GM12891 (cell line): ENCODE data around the gene MND1.

Source experiments
- PAX5 ChIP-seq: IDR thresholded peaks from 2 replicates; pipeline ENCODE4 v1.6.1; 2011; ENCODE audit warnings: low read length, moderate library complexity, mild to moderate bottlenecking; ENCODE audit not compliant: insufficient read depth, severe bottlenecking
- POLR2A ChIP-seq: IDR thresholded peaks from 2 replicates; pipeline ENCODE4 v1.6.1; 2011; ENCODE audit warnings: low read depth, low read length, control low read depth
- POLR2AphosphoS5 ChIP-seq: IDR thresholded peaks from 2 replicates; pipeline ENCODE4 v1.6.1; 2011; ENCODE audit warnings: low read depth, low read length, control low read depth
- POU2F2 ChIP-seq: IDR thresholded peaks from 2 replicates; pipeline ENCODE4 v1.6.1; 2011; ENCODE audit warnings: low read depth, mild to moderate bottlenecking, control low read depth, low read length, moderate library complexity
- SPI1 ChIP-seq: IDR thresholded peaks from 2 replicates; pipeline ENCODE4 v1.6.1; 2011; ENCODE audit warnings: low read depth, low read length, control low read depth
- TAF1 ChIP-seq: IDR thresholded peaks from 2 replicates; pipeline ENCODE4 v1.6.1; 2011; ENCODE audit warnings: low read depth, low read length, control low read depth

DNA sequence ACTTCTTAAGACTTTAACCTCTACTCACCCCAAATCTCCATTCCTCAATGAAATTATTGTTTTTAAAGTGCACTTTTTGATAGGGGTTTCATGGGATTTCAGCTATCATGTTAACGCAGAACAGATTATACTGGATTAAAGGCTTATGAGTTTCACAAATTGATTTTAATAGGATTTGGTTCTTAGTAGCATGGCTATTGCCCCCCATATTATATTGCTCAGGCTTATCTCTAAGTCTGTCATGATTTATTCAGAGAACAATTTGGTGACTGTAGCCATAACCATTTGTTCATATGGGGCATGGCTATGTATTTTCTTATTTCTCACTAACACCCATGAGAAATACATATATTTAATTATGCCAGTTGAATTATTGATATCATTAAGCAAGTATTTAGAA lies 57.0 kb downstream of the MND1 start:
- TF ChIP-seq TAF1 (no peak), POLR2A (no peak), POLR2AphosphoS5 (no peak), SPI1 (no peak), PAX5 (no peak), POU2F2 (no peak)
